ENCODE measurements around the gene UCHL5. TPM values are rescaled to one million over a fixed set of nuclear protein-coding genes. Genes with fewer than 3 reads are reported as not detected.

The UCHL5 gene, protein sequence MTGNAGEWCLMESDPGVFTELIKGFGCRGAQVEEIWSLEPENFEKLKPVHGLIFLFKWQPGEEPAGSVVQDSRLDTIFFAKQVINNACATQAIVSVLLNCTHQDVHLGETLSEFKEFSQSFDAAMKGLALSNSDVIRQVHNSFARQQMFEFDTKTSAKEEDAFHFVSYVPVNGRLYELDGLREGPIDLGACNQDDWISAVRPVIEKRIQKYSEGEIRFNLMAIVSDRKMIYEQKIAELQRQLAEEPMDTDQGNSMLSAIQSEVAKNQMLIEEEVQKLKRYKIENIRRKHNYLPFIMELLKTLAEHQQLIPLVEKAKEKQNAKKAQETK
- 28.6 and 32.7 TPM in 2 replicates for total RNA-seq (2014; rRNA removed; shearing (Covaris generic))
- total RNA-seq (2022), result 82.5 TPM in 2 replicates
- Bru-seq, nascent RNA, result percentile 94 among the genes with signal in this experiment
- BruChase-seq, experiment 1, labeled RNA remaining after a 6-hour chase, result percentile 92 among the genes with signal in this experiment
- BruChase-seq, experiment 2, labeled RNA remaining after a 2-hour chase, result percentile 94 among the genes with signal in this experiment
- long read RNA-seq, full-length matches to known transcripts, result 131 of 217 reads
- long read RNA-seq, partial matches to known transcripts, result 26 of 217 reads
- long read RNA-seq, other reads (novel, unspliced or antisense), result 60 of 217 reads

DNA sequence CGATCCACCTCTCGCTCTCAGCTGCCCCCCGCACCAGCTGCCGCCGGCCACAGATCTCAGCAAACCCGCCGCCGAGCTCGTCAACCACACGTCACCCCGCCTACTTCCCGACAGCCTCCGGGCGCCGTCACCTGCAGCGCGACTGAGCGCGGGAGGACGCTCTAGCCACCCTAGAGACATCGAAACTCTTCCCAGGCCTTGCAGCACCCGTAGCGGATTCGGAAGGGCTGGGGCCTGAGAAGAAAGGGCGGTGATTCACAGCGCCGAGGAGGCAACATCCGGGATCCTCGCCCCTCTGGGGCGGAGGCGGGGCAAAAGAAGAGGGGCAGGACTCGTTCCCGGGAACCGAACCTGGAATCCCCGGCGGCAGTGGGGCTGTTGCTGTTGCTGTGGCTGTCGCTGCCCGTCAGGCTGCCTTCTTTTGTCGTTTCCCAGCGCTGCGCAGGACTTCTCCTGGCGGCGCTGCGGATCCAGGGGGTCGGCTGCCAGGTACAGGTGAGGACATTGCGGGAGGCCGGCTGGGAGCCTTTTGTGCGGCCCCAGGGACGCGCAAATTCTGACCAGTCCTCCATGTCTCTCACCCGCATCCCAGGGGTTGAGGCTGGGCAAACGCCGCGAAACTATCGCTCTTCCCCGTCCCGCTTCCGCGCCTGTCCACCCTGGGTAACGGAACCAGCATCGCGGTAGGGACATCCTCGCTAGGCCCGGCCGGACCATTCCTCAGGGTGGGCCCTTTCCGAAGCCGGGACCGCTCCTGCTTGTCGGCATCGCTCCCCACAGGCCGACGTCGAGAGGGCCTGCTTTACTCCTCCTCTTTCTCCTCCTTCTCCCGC, at the start of gene UCHL5, which contains the start of gene RO60:
UCHL5 (minus strand) TSS at position 79 of the 833 bp plus-strand sequence. CDS start 100 bp downstream, outside the sequence.
RO60 (plus strand) TSS at position 331 of the 833 bp plus-strand sequence. CDS start 9,443 bp downstream, outside the sequence.
- POLR2A ChIA-PET, result interaction anchor here (0.5 to 3.2 kb wide), 22 partner anchors 8 to 1435 kb away, joined by 3 to 19 read pairs (median 5); partner anchors contain the start of genes GLRX2 and RGS2
- DNase-seq (ENCODE audit: low spot score), result peak; percentile 97
- Histone ChIP-seq H2AFZ (ENCODE audit: low read length) (peak within 1 kb of the TSS; percentile 92), H3K4me3 (ENCODE audit: low read depth, low read length, poor library complexity, severe bottlenecking) (peak within 1 kb of the TSS; percentile 100), H3K36me3 (ENCODE audit: insufficient read depth, low read length) (peaks cover 39% of the 10 kb centered on the region), H3K4me1 (ENCODE audit: insufficient read depth, low read length, poor library complexity, severe bottlenecking) (peaks cover 39% of the 10 kb centered on the region), H3K9me3 (ENCODE audit: low read length) (peaks cover 8% of the 10 kb centered on the region; the same call in 1 of the 2 replicates), H3K9me2 (ENCODE audit: insufficient read depth, low read length) (no peaks in the 10 kb centered on the region), H3K4me2 (ENCODE audit: low read length) (peak within 1 kb of the TSS; percentile 84), H3K27ac (ENCODE audit: low read depth, low read length, poor library complexity, severe bottlenecking) (peak within 1 kb of the TSS; percentile 82), H4K20me1 (ENCODE audit: insufficient read depth, low read length) (peaks cover 30% of the 10 kb centered on the region), H3K79me2 (ENCODE audit: insufficient read depth, low read depth, low read length) (peaks cover 96% of the 10 kb centered on the region)
- BruUV-seq (replicated peaks), result no TSS peak
- intact Hi-C loops (cut with micrococcal nuclease; ENCODE audit: unreplicated experiment), result loop anchor here (1.0 to 5.0 kb wide), 5 partner anchors 46 to 1163 kb away; partner anchors contain the start of genes CDC73, GLRX2 and RGS2
- TF ChIP-seq, protein P1, sequence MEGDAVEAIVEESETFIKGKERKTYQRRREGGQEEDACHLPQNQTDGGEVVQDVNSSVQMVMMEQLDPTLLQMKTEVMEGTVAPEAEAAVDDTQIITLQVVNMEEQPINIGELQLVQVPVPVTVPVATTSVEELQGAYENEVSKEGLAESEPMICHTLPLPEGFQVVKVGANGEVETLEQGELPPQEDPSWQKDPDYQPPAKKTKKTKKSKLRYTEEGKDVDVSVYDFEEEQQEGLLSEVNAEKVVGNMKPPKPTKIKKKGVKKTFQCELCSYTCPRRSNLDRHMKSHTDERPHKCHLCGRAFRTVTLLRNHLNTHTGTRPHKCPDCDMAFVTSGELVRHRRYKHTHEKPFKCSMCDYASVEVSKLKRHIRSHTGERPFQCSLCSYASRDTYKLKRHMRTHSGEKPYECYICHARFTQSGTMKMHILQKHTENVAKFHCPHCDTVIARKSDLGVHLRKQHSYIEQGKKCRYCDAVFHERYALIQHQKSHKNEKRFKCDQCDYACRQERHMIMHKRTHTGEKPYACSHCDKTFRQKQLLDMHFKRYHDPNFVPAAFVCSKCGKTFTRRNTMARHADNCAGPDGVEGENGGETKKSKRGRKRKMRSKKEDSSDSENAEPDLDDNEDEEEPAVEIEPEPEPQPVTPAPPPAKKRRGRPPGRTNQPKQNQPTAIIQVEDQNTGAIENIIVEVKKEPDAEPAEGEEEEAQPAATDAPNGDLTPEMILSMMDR (conservative IDR thresholded peaks at IDR 0.05; ENCODE audit: low read length), result no peak
- TF ChIP-seq EZH2phosphoT487 (IDR thresholded peaks at IDR 0.05; ENCODE audit: borderline replicate concordance, low read depth, low read length), result no peak
- CTCF ChIA-PET (ENCODE audit: unreplicated experiment), result interaction anchor here (0.8 to 1.3 kb wide), 2 partner anchors 10 to 45 kb away, joined by 3 read pairs; partner anchors contain the start of gene GLRX2

DNA sequence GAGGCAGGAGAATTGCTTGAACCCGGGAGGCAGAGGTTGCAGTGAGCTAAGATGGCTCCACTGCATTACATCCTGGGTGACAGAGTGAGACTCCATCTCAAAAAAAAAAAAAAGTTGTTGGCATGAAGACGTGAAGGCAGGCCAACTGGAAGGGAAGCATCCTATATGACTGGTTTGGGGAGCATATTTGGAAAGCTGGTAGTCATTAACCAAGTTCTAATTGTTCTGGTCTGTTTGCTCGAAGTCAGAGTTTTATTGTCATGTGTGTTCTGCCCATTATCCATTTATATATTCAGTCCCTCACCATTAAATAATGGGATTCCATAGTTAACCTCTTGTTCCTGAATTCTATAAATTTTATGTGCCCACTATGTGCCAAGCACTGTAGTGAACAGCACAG, 49.3 kb upstream of the UCHL5 start:
- no peak overlapping the region for H3K4me3 ChIP-seq (ENCODE audit: low read depth, low read length, poor library complexity, severe bottlenecking)
- H3K4me1 ChIP-seq (ENCODE audit: insufficient read depth, low read length, poor library complexity, severe bottlenecking), result peaks cover 15% of the 10 kb centered on the region
- no peak overlapping the region for H3K27ac ChIP-seq (ENCODE audit: low read depth, low read length, poor library complexity, severe bottlenecking)
- no TSS peak for BruUV-seq (replicated peaks)
- no peak for TF ChIP-seq EZH2phosphoT487 (IDR thresholded peaks at IDR 0.05; ENCODE audit: borderline replicate concordance, low read depth, low read length)
- TF ChIP-seq, protein P1 (conservative IDR thresholded peaks at IDR 0.05; ENCODE audit: low read length), result no peak
- no peak for DNase-seq (ENCODE audit: low spot score)
- no peak overlapping the region for H2AFZ ChIP-seq (ENCODE audit: low read length)
- intact Hi-C loops (cut with micrococcal nuclease; ENCODE audit: unreplicated experiment), result no loop called here
- no peaks in the 10 kb centered on the region for H3K9me3 ChIP-seq (ENCODE audit: low read length)
- no peaks in the 10 kb centered on the region for H4K20me1 ChIP-seq (ENCODE audit: insufficient read depth, low read length)
- CTCF ChIA-PET (ENCODE audit: unreplicated experiment), result no interaction called here
- no peak overlapping the region for H3K4me2 ChIP-seq (ENCODE audit: low read length)
- H3K9me2 ChIP-seq (ENCODE audit: insufficient read depth, low read length), result no peaks in the 10 kb centered on the region
- POLR2A ChIA-PET, result interaction anchor here (0.6 to 3.7 kb wide), 8 partner anchors 12 to 513 kb away, joined by 3 to 14 read pairs (median 3); no protein-coding TSS in a partner anchor
- no peaks in the 10 kb centered on the region for H3K36me3 ChIP-seq (ENCODE audit: insufficient read depth, low read length)
- no peaks in the 10 kb centered on the region for H3K79me2 ChIP-seq (ENCODE audit: insufficient read depth, low read depth, low read length)
